ENCODE results near the gene TSPOAP1. TPM values are rescaled to one million over a fixed set of nuclear protein-coding genes. Genes with fewer than 3 reads are reported as not detected.

Gene TSPOAP1
- total and polyA plus RNA-seq, 10 of the 15 experiments (the other 5 are each of a cell fraction or from before 2014, with no cell fraction given): 0.58 to 16.4 (median 4.2) TPM; not detected in 1

DNA sequence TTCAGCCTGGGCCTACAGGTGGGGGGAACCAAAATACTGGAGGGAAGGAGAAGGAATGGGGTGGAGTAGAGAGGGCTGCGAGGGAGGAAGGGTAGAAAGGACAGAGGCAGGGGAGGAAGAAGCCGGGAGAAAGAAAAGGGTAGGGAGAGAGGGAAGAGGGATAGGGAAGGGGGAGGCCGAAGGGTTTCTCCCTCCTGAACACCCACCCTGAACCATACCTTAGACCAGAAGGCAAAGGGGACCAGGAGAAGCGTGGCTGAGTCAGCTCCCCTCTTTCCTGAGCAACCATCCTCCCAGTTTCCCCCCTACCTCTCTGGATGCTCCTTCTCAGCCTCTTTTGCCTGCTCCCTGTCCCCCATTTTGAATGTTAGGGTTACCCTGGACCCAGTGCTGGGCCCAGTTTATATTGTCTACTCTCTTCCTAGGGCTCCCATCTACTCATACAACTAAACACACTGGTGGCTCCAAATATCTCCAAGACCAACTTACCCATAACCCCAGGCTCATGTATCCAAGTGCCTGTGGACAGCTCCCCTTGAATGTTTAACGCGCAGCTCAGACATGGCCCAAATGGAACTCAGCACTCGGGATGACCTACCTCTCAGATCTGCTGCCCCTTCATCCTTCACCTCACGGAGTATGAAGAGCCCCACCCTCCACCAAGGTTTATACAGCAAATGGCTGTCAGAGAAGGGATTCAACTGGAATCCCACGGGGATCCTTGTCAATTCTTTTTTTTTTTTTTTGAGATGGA, 7.8 kb downstream of the TSPOAP1 start:
- Histone ChIP-seq H3K9me3 (replicated peaks; ENCODE audit: control insufficient read depth, insufficient read depth, low read length) (no peaks in the 10 kb centered on the region), H3K9ac (ENCODE audit: control insufficient read depth, insufficient read depth, low read length) (no peak overlapping the region), H3K27me3 (replicated peaks in 1 of 2; ENCODE audit: control insufficient read depth in 2 of 2, insufficient read depth in 2 of 2, low read length in 1 of 2) (no peaks in the 10 kb centered on the region; a peak in 1 of 4 replicates), H3K4me3 (no peak overlapping the region), H2AFZ (ENCODE audit: control insufficient read depth, low read depth, low read length) (no peak overlapping the region), H3K36me3 (ENCODE audit: control insufficient read depth in 2 of 2, insufficient read depth in 2 of 2, low read length in 1 of 2) (peaks cover 0 to 2% of the 10 kb centered on the region in 2 experiments; a peak in 1 of 4 replicates), H3K4me1 (ENCODE audit: control insufficient read depth, insufficient read depth, low read length) (peaks cover 13% of the 10 kb centered on the region), H3K4me2 (ENCODE audit: control insufficient read depth, insufficient read depth) (no peak overlapping the region), H4K20me1 (ENCODE audit: control insufficient read depth, insufficient read depth) (no peaks in the 10 kb centered on the region), H3K27ac (ENCODE audit: control insufficient read depth, insufficient read depth) (no peak overlapping the region), H3K79me2 (ENCODE audit: control insufficient read depth, insufficient read depth, low read length) (no peaks in the 10 kb centered on the region)
- RAD21 ChIA-PET (ENCODE audit: unreplicated experiment): interaction anchor here (10.9 kb wide), 1 partner anchor 22 kb away, joined by 227 read pairs; no protein-coding TSS in a partner anchor
- FAIRE-seq: no peak
- DNase-seq (ENCODE audit: low read depth, low spot score): no peak
- WGBS (ENCODE audit: insufficient coverage, insufficient replicate concordance, low lambda C conversion rate, missing lambda C conversion rate): 75% methylated on average over 9 of the region's 9 CpGs
- ATAC-seq: no peak
- SMC1A ChIA-PET (ENCODE audit: uncharacterized antibody, unreplicated experiment): interaction anchor here (12.9 kb wide), 1 partner anchor 23 kb away, joined by 249 read pairs; no protein-coding TSS in a partner anchor
- TF ChIP-seq SUPT20H (IDR thresholded peaks at IDR 0.05; ENCODE audit: borderline replicate concordance, control insufficient read depth, low read depth, low read length): no peak
- TF ChIP-seq TCF3 (IDR thresholded peaks at IDR 0.05; ENCODE audit: borderline replicate concordance, insufficient read depth, low read depth, low read length): no peak
- no peak for TF ChIP-seq NR2C1 (IDR thresholded peaks at IDR 0.05)
- TF ChIP-seq, protein P1, sequence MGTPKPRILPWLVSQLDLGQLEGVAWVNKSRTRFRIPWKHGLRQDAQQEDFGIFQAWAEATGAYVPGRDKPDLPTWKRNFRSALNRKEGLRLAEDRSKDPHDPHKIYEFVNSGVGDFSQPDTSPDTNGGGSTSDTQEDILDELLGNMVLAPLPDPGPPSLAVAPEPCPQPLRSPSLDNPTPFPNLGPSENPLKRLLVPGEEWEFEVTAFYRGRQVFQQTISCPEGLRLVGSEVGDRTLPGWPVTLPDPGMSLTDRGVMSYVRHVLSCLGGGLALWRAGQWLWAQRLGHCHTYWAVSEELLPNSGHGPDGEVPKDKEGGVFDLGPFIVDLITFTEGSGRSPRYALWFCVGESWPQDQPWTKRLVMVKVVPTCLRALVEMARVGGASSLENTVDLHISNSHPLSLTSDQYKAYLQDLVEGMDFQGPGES (IDR thresholded peaks at IDR 0.05): no peak
- TF ChIP-seq FOS (IDR thresholded peaks at IDR 0.05; ENCODE audit: borderline replicate concordance, extremely low read depth, insufficient read length): no peak
- no peak for TF ChIP-seq GATAD2B (conservative IDR thresholded peaks at IDR 0.05; ENCODE audit: low read depth)
- no peak for TF ChIP-seq FOXK2 (IDR thresholded peaks at IDR 0.05)
- no peak for TF ChIP-seq RAD21 (IDR thresholded peaks at IDR 0.05; ENCODE audit: insufficient read depth, low read depth, low read length)
- no peak for TF ChIP-seq STAT1 (conservative IDR thresholded peaks at IDR 0.05)
- TF ChIP-seq MTA3 (IDR thresholded peaks at IDR 0.05; ENCODE audit: borderline replicate concordance, low read length): no peak
- TF ChIP-seq, protein P2, sequence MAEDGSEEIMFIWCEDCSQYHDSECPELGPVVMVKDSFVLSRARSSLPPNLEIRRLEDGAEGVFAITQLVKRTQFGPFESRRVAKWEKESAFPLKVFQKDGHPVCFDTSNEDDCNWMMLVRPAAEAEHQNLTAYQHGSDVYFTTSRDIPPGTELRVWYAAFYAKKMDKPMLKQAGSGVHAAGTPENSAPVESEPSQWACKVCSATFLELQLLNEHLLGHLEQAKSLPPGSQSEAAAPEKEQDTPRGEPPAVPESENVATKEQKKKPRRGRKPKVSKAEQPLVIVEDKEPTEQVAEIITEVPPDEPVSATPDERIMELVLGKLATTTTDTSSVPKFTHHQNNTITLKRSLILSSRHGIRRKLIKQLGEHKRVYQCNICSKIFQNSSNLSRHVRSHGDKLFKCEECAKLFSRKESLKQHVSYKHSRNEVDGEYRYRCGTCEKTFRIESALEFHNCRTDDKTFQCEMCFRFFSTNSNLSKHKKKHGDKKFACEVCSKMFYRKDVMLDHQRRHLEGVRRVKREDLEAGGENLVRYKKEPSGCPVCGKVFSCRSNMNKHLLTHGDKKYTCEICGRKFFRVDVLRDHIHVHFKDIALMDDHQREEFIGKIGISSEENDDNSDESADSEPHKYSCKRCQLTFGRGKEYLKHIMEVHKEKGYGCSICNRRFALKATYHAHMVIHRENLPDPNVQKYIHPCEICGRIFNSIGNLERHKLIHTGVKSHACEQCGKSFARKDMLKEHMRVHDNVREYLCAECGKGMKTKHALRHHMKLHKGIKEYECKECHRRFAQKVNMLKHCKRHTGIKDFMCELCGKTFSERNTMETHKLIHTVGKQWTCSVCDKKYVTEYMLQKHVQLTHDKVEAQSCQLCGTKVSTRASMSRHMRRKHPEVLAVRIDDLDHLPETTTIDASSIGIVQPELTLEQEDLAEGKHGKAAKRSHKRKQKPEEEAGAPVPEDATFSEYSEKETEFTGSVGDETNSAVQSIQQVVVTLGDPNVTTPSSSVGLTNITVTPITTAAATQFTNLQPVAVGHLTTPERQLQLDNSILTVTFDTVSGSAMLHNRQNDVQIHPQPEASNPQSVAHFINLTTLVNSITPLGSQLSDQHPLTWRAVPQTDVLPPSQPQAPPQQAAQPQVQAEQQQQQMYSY (CRISPR knock-in tag; IDR thresholded peaks at IDR 0.05): no peak
- TF ChIP-seq NFIC (IDR thresholded peaks at IDR 0.05; ENCODE audit: low read depth, low read length): no peak
- TF ChIP-seq BHLHE40 (IDR thresholded peaks at IDR 0.05; ENCODE audit: borderline replicate concordance in 1 of 2, low read depth in 2 of 2, low read length in 1 of 2): no peak
- TF ChIP-seq EZH2 (IDR thresholded peaks at IDR 0.05; ENCODE audit: borderline replicate concordance, control insufficient read depth, low read depth, low read length): no peak
- no peak for TF ChIP-seq POU2F2 (IDR thresholded peaks at IDR 0.05; ENCODE audit: borderline replicate concordance, low read depth, low read length)
- TF ChIP-seq, protein P3, sequence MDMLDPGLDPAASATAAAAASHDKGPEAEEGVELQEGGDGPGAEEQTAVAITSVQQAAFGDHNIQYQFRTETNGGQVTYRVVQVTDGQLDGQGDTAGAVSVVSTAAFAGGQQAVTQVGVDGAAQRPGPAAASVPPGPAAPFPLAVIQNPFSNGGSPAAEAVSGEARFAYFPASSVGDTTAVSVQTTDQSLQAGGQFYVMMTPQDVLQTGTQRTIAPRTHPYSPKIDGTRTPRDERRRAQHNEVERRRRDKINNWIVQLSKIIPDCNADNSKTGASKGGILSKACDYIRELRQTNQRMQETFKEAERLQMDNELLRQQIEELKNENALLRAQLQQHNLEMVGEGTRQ (IDR thresholded peaks at IDR 0.05; ENCODE audit: borderline replicate concordance, low read depth, low read length): no peak
- POLR2A ChIA-PET: interaction anchor here (0.6 to 8.4 kb wide), 3 partner anchors 19 to 125 kb away, joined by 5 to 77 read pairs (median 6); no protein-coding TSS in a partner anchor
- in situ Hi-C loops (cut with MboI): no loop called here
- BruUV-seq (replicated peaks): no TSS peak
- CTCF ChIA-PET: interaction anchor here (0.7 to 1.6 kb wide), 5 partner anchors 14 to 97 kb away, joined by 3 to 4 read pairs (median 3); partner anchors contain the start of genes RNF43 and SUPT4H1
- intact Hi-C loops (cut with micrococcal nuclease; ENCODE audit: unreplicated experiment): no loop called here

Data from GM12878 (cell line).